ENCODE results near the gene PRR18. TPM values are rescaled to one million over a fixed set of nuclear protein-coding genes. Genes with fewer than 3 reads are reported as not detected.

Gene PRR18
- total RNA-seq, 4 donors from 2014 or later: 0.21 to 0.60 (median 0.44) TPM; not detected in 1

- peak; percentile 20 to 36 for DNase-seq (ENCODE audit: low spot score in 2 of 2)
- H3K36me3 ChIP-seq: no peaks in the 10 kb centered on the region
- peak overlapping the region in 3 of 4 donors; percentile 64 to 68 (median 67) for H3K27ac ChIP-seq
- 69 to 80% methylated on average over 10 of the region's 10 CpGs for WGBS, 2 donors
- peaks cover 0 to 4% (median 2%) of the 10 kb centered on the region in 4 donors for H3K4me1 ChIP-seq
- TF ChIP-seq EP300 (IDR thresholded peaks at IDR 0.05) (no peak), POLR2A (IDR thresholded peaks at IDR 0.05) (no peak)
- H3K4me3 ChIP-seq: no peak overlapping the region
- H3K27me3 ChIP-seq: peaks cover 0 to 36% of the 10 kb centered on the region in 2 donors
- H3K9me3 ChIP-seq: no peaks in the 10 kb centered on the region
Measured at GRCh38 chr6:166258854-166259276, 49.3 kb downstream of the PRR18 start.

GRCh38 chr6:166257911-166258318, 50.3 kb downstream of the PRR18 start:
- TF ChIP-seq CTCF (IDR thresholded peaks at IDR 0.05) (no peak), EP300 (IDR thresholded peaks at IDR 0.05) (no peak), POLR2A (IDR thresholded peaks at IDR 0.05) (no peak)
- Histone ChIP-seq H3K27me3 (peaks cover 0 to 46% of the 10 kb centered on the region in 2 donors), H3K4me1 (peaks cover 0 to 13% (median 10%) of the 10 kb centered on the region in 4 donors), H3K36me3 (no peaks in the 10 kb centered on the region), H3K9me3 (no peaks in the 10 kb centered on the region), H3K27ac (no peak overlapping the region), H3K4me3 (no peak overlapping the region)
- WGBS, 2 donors: 67 to 78% methylated on average over 7 of the region's 7 CpGs
- DNase-seq (ENCODE audit: low spot score in 2 of 2): no peak

Other genes starting within 250 kb of the PRR18 start
- not detected for gene TBXT, start 140.5 kb downstream of the PRR18 start, total RNA-seq
- 10 to 100 TPM; 41.1 to 59.4 (median 54.8) TPM for gene SFT2D1, start 34.2 kb upstream of the PRR18 start, total RNA-seq
- 10 to 100 TPM; 29.8 to 70.1 (median 53.7) TPM for gene MPC1, start 74.5 kb upstream of the PRR18 start, total RNA-seq